GM19324 (cell line): Measurements from ENCODE around the gene VN1R5.
"Not testable (repeated sequence)": the region's sequence is repeated elsewhere in the genome, so short reads cannot be mapped to it uniquely, and the experiment has no call there.

Experiments used
- ATAC-seq: cut with Tn5 transposase; IDR thresholded peaks from one replicate; pipeline ENCODE4 v1.9.1; 2021; ENCODE audit warnings: mild to moderate bottlenecking, moderate library complexity; ENCODE audit not compliant: unreplicated experiment, low FRiP score

The VN1R5 gene

DNA sequence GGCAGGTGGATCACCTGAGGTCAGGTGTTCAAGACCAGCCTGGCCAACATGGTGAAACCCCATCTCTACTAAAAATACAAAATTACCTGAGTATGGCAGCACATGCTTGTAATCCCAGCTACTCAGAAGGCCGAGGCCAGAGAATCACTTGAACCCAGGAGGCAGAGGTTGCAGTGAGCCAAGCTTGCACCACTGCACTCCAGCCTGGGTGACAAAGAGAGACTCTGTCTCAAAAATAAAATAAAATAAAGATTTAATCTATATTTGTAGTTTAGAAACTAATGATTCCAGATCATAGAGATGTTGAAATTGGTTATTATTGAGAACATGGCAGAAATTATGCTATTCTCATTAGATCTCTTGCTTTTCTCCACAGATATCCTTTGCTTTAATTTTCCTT is at the start of gene VN1R5:
Gene VN1R5, plus strand, starts transcription at position 301 of the 400 bp plus-strand sequence.
- ATAC-seq: not testable (repeated sequence)

DNA sequence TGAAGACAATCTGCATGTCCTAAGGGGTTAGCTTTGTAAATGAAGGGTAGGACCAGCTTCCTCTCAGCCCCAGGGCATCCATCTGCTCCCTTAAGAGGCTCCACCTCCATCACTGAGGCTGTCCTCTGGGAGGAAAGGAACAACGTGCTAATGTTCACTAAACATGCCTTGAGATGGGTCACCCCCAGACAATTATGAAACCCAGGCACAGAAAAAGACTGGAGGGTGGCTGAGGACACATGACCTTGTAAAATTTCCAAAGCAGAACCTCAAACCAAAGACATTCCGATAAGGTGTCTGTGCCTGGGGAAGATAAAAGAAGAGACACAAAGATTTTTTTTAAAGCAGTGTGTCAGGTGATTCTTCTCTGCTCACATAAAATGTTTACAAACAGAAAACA is 46.5 kb upstream of the VN1R5 start:
- no peak for ATAC-seq

DNA sequence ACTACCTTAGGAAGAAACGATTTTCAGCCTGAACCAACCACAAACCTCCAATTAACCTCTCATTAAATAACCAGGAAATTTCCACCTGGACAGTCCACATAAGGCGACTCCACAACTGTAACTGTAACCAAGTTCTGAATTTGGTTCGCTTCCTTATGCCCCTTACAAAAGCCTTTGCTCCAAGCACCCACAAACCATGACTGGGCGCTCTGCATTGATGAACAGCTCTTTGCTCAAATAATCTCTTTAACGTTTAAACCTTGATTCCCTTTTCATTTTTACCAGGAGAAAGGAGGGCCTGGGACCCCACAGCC is 45.9 kb upstream of the VN1R5 start:
- peak; percentile 0 for ATAC-seq

DNA sequence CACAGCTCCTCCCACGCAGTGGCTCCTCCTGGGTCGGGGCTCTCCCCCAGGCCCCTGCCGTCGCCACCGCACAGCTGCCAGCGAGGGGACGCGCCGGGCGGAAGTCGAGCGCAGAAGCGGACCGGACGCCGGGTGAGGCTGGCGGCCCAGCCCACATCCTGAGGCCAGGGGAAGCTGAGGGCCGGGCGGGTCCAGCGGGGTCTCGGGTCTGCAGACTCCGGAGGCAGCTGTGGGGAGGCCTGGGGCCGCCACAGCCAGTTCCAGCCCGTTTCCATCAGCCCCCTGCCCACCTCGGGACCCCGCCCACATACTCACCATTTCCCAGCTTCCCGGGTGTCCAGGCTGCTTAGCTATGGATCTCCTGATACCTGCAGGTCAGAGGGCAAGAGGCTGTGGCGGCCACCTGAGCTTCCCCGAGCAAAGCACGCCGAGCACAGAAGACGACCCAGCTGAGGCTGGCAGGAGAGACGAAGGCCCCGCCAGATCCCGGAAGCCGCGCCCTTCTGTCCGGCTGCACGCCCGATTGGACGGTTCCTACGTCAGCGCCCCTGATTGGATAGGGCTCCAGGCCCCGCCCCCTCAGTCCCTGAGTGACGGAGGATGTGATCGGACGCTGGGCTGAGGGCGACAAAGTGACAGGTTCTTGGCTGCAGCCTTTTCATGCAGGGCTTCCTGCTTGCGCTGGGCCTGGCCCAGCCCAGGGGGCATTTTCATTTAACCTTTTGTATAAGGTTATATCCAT is 45.3 kb upstream of the VN1R5 start:
- ATAC-seq: peak; percentile 96

DNA sequence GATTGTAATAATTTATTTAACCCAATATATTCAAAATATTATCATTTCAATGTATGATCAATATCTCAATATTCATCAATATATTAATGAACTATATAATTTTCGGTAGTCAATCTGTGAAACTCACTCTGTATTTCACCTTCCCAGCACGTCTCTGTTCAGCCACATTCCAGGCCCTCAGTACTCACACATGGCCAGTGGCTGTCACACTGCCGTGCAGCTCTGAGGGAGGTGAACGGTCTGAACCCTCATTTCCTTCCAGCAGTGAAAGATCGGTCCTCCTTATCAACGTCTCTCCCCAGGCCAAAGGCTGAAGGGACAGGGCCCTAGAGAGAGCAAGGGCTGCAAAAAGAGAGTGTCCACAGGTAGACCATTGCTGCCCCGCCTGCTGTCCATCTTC is 44.5 kb upstream of the VN1R5 start:
- ATAC-seq: no peak

DNA sequence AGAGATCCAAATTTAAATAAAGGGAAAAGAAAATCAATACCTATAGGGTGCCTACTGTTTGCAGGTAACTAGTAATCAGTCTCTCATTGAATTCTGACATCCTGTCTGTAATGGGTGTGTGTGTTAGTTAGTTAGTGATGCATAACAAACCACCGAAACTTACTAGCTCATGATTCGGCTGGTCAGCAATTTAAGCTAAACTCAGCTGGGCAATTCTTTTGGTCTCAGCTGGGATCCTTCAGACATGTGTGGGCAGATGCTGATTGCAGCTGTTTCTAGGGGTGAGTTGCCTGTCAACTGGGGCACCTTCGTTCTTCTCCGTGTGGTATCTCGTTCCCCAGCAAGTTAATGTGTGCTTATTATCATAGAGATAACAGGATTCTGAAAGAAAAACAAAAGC is 43.9 kb upstream of the VN1R5 start:
- peak; percentile 63 for ATAC-seq

DNA sequence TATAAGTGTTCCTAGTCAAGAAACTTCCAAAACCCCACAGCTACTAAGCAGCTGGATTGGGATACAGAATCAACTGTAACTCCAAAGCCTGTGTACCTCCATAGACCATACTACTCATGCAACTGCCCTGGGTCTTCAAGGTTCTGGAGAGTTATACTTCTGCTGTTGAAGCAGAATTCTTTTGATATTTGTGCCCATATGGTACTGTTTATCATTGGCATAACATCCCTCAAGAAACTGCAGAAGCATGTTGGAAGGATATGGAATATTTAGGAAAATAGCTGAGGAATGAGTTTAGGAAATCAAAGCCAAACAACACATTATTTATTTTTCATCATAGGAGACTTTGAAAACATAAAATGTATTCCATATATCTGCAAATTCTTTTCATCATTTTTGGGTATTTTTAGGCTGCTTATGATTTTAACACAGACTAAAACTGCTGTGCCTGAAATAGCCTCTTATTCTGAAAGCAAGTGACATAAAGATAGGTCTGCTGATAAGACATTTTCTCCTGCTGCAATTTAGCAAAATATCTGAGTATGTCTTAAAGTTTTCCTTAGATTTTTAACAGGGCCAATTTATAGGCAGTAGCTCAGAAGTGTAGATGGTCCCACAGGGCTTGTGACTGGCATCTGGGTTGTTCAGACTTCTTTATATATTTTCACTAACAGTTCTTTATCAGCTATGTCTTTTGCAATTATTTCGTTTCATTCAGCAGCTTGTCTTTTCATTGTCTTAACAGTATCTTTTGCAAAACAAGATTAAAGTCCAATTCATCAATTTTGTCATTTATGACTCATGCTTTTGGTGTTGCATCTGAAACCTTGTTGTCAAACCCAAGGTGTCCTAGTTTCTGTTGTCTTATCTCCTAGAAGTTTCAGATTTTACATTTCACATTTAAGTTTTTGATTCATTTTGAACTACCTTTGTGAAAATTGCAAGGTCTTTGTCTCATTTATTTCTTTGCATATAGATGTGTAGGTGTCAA is 43.0 kb upstream of the VN1R5 start:
- ATAC-seq: no peak

DNA sequence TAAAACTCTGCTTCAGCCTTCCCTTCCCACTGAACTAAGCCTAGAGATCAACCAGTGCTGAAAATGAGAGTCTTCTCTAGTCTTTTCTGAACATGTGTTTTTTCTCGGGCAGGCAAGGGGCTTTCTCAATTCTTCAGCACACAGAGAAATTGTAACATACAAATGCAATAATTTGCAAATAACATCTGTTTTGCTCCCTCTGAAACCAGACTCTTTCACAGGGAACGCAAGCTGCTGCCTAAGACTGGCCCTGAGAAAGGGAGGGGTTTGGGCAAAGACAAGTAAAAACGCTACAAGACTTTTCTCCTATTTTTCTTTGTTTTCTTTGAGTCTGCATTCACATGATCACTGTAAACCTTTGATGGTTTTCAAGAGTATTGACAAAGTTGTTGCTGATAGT is 39.6 kb upstream of the VN1R5 start:
- no peak for ATAC-seq

DNA sequence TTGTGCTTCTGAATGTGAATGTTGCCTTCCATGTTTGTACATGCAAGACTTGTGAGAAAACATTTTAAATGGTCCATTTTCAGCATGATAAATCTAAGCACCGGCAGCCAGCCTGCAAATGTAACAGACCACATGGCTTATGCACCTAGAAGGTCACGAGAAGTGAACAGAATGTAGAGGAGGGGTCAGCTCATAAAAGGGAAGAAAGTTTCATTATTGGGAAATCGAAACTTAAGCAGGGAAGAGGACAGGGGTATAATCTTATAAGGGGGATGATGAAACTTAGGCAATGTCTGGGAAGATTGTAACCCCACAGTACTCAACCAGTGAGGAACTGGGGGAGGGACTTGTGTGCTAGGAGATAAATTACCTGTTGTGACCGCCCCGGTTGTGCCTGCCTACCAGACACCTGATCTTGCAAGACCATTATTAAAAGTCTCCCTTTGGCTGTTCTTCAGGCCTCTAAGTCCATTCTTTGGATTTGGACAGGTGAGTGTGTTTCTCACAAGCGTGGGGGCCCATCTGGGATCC is 37.7 kb upstream of the VN1R5 start:
- ATAC-seq: no peak

DNA sequence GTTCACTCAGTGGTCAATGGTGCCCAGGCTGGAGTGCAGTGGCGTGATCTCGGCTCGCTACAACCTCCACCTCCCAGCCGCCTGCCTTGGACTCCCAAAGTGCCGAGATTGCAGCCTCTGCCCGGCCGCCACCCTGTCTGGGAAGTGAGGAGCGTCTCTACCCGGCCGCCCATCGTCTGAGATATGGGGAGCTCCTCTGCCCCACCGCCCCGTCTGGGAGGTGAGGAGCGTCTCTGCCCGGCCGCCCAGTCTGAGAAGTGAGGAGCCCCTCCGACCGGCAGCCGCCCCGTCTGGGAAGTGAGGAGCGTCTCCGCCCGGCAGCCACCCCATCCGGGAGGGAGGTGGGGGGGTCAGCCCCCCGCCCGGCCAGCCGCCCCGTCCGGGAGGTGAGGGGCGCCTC is 35.6 kb upstream of the VN1R5 start:
- ATAC-seq: not testable (repeated sequence)

DNA sequence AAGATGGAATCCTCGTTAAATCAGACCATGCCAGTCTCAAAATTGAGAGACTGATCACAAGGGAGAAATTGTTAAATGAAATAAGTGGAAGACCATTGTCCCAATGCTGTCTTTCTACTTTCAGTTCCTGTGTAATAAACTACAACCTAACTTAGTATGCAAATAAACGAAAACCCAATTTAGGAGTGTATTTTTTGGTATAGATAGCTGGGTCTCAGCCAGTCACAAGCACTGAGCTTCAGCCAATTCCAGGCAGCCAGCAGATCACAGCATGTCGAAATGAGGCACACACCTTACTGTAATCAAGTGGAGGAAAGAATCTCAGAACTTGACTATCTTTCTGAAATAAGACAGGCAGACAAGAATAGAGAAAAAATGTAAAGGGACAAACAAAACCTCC is 33.0 kb upstream of the VN1R5 start:
- no peak for ATAC-seq

DNA sequence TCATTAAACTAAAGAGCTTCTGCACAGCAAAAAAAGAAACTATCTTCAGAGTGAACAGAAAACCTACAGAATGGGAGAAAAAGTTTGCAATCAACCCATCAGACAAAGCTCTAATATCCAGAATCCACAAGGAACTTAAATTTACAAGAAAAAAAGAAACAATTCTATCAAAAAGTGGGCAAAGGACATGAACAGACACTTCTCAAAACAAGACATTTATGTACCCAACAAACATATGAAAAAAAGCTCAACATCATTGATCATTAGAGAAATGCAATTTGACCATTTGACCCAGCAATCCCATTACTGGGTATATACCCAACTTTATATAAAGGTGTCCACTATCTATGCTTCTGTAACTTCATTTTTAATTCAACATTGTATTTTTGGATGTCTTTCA is 31.1 kb upstream of the VN1R5 start:
- ATAC-seq: no peak

DNA sequence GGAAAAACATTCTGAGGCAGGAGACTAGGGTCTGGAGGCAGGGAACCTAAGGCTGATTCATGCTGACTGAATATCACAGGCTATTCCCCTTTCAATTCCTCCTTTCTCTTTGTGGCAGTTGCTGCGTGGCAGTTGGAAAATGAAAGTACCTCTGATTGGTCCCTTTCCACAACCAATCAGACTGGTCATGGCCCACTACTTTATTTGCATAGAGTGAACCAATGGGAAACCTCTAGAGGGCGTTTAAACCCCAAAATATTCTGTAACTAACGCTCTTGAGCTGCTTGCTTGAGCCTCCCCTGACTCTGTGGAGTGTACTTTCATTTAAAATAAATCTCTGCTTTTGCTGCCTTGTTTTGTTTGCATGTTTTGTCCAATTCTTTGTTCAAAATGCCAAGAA is 27.7 kb upstream of the VN1R5 start:
- no peak for ATAC-seq

DNA sequence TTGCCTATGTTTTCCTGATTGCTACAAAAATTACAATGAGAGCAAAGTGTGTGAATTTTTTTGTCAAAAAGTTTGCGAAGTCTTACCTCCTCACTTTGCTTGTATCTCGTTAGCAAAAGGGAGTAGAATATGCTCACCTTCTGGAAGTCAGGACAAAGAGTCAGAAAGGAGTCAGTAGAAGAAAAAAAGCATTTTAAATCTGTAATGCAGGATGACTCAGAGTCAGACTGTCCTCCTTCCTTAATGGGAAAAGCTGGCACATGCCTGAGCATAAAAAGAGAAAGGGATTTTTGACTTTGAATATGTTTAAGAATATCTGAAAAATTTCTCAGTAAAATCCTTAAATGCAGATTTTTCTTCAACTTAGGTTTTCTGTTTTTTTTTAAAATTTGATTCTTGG is 14.2 kb upstream of the VN1R5 start:
- ATAC-seq: no peak

DNA sequence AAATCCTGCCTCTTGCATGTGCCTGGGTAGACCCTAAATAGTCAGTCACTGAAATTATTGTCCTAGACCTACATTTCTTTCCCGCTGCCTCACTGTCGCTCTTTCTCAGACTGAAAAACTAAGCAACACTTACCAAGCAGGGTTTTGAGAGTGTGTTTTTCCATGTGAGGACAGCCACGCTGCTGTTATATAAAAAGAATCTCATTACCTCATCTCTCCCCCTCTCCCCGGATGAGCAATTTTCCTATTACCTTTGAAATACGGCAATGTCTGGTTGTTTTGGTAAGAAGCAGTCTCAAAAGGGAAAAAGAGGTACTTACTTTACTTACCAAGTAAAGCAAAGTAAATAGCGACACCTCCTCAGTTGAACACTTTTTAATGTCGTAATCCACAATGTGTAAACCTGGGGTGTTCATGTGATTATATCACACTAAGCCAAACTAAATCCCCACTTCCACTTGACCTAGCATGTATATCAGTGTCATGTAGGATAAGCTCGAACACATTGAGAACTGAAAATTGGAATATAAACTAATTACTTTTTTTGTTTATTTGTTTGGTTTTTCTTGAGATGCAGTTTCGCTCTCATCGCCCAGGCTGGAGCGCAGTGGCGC is 12.2 kb upstream of the VN1R5 start:
- no peak for ATAC-seq

DNA sequence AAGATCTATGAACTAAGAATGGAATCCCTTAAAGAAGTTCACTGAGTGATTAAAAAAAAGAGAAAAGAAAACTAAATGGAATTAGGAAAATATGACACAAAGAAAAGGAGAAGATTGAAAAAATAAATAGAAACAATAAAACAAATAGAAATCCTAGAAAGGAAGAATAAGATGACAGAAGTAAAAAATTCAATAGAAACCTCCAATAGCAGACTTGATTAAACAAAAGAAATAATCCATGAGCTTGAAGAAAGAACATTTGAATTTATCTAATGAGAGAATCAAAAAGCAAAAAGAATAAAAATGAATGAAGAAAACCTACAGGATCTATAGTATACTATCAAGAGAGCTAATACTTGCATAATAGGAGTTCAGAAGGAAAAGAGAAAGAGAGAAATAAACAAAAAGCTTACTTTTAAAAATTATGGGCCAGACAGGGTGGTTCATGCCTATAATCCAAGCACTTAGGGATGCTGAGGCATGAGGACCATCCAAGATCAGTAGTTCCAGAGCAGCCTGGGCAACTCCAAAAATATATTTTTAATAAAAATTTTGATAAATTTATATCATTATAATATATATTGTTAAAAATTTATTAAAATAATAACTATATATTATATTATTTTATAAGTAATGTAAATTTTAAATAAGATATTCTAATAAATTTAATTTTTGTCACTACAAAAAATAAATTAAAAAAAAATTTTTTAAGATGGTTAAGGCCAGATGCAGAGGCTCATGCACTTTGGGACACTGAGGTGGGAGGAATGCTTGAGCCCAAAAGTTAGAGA is 9.4 kb upstream of the VN1R5 start:
- ATAC-seq: no peak

DNA sequence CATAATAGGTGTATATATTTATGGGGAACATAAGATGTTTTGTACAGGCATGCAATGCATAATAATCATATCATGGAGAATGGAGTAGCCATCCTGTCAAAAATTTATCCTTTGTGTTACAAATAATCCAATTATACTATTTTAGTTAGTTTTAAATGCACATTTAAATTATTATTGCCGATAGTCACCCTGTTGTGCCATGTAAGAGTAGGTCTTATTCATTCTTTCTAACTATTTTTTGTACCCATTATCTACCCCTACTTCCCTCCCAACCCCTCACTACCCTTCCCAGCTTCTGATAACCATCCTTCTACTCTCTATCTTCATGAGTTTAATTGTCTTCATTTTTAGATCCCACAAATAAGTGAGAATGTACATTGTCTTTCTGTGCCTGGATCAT is 8.3 kb upstream of the VN1R5 start:
- no peak for ATAC-seq

DNA sequence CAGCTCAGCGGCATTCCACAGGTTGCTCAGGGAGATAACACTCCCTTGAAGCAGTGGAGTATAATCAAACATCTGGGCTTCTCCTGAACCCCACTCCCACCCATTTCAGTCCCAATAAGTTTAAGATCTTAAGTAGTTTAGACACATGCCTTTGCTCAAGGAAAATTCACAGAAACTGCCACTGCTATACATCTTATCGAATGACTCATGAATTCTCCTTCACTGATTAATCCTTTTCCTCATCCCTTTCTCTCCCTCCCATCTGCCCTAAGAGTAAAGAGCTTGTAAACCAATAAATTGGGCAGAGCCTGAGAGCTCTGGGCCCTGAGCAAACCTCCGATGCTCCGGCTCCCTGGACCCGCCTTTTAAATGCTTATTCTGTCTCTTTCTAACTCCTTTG is 10.2 kb downstream of the VN1R5 start:
- no peak for ATAC-seq

DNA sequence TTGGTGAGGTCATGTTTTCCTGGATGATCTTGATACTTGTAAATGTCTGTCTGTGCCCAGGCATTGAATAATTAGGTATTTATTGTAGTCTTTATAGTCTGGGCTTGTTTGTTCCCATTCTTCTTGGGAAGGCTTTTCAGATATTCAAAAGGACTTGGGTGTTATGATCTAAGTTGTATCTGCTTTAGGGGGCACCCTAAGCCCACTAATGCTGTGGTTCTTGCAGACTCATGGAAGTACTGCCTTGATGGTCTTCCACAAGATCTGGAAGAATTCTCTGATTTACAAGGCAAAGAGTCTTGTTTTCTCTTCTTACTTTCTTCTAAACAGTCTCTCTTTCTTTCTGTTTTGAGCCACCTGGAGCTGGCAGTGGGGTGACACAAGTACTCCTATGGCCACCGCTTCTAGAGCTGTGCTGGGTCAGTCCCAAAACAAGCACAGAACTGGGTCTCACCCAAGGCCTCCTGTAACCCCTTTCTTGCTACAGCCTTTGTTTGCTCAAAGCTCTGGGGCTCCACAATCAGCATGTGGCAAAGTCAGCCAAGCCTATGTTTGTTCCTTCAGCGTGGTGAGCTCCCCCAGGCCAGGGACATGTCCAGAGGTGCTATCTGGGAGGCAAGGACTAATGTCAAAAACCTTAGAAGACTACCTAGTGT is 12.6 kb downstream of the VN1R5 start:
- no peak for ATAC-seq

DNA sequence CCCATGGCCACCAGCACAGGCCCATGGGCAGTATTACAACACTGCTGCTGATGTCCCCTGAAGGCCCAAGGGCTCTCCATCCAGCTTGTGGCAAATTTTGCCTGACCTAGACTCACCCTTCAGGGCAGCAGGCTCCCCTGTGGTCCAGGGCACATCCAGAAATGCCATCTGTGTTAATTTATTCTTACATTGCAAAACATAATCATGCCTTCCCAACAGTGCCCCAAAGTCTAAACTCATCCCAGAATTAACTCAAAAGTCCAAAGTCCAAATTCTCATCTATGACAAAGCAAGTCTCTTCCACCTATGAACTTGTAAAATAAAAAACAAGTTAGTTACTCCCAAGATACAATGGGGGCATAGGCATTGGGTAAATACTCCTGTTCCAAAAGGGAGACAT is 13.3 kb downstream of the VN1R5 start:
- ATAC-seq: no peak
